Astrocyte (in vitro differentiated cells and primary cell): ENCODE data around the gene IFI30. TPM values are rescaled to one million over a fixed set of nuclear protein-coding genes. Genes with fewer than 3 reads are reported as not detected.
A peak's percentile ranks its signal among the peaks of the same experiment; 100 is the strongest.

Source experiments
- DNase-seq: peaks from one replicate; pipeline ENCODE4 v3.0.0-alpha.2; 2010; ENCODE audit warnings: low read depth
- FAIRE-seq: peaks from 2 replicates; lab custom pipeline; 2011; peaks lifted over from hg19 to GRCh38; lab: Jason Lieb, UNC
- H2AFZ ChIP-seq: 2 replicates; pipeline ENCODE4 v1.6.0; 2012; ENCODE audit warnings: low read depth, low read length, inconsistent platforms
- H3K27ac ChIP-seq: 2 replicates; pipeline ENCODE4 v1.5.1; 2011; ENCODE audit warnings: low read depth, low read length, inconsistent platforms
- H3K27me3 ChIP-seq: 2 replicates; pipeline ENCODE4 v1.6.0; 2011; ENCODE audit warnings: low read length, inconsistent platforms; ENCODE audit not compliant: insufficient read depth
- H3K36me3 ChIP-seq: 2 replicates; pipeline ENCODE4 v1.5.1; 2011; ENCODE audit warnings: low read length, inconsistent platforms; ENCODE audit not compliant: insufficient read depth
- H3K4me1 ChIP-seq: 2 replicates; pipeline ENCODE4 v1.5.1; 2011; ENCODE audit warnings: low read length, inconsistent platforms; ENCODE audit not compliant: insufficient read depth
- H3K4me2 ChIP-seq: 2 replicates; pipeline ENCODE4 v1.6.0; 2012; ENCODE audit warnings: low read length, inconsistent platforms
- H3K4me3 ChIP-seq: 2 replicates; pipeline ENCODE4 v1.5.1; 2011; ENCODE audit warnings: low read depth, mild to moderate bottlenecking, low read length, inconsistent platforms; ENCODE audit not compliant: insufficient read depth
- H3K79me2 ChIP-seq: 2 replicates; pipeline ENCODE4 v1.6.0; 2012; ENCODE audit warnings: mild to moderate bottlenecking, low read length, inconsistent platforms; ENCODE audit not compliant: insufficient read depth
- H3K9ac ChIP-seq: 2 replicates; pipeline ENCODE4 v1.6.0; 2012; ENCODE audit warnings: mild to moderate bottlenecking, low read length, inconsistent platforms
- H3K9me3 ChIP-seq: 2 replicates; pipeline ENCODE4 v1.5.1; 2012; ENCODE audit warnings: low read depth, mild to moderate bottlenecking, low read length, inconsistent platforms; ENCODE audit not compliant: insufficient read depth
- H4K20me1 ChIP-seq: 2 replicates; pipeline ENCODE4 v1.6.0; 2012; ENCODE audit warnings: low read length, inconsistent platforms; ENCODE audit not compliant: insufficient read depth
- H3K27ac Mint-ChIP-seq: one replicate; pipeline ENCODE4 v1.8.0; 2021; ENCODE audit warnings: mild to moderate bottlenecking, mixed read lengths; ENCODE audit not compliant: unreplicated experiment
- H3K27me3 Mint-ChIP-seq: one replicate; pipeline ENCODE4 v1.8.0; 2021; ENCODE audit warnings: low read depth, mixed read lengths; ENCODE audit not compliant: unreplicated experiment
- H3K36me3 Mint-ChIP-seq: one replicate; pipeline ENCODE4 v1.8.0; 2021; ENCODE audit warnings: low read depth, mixed read lengths; ENCODE audit not compliant: unreplicated experiment
- H3K4me1 Mint-ChIP-seq: one replicate; pipeline ENCODE4 v1.8.0; 2021; ENCODE audit warnings: low read depth, mixed read lengths; ENCODE audit not compliant: unreplicated experiment
- H3K4me3 Mint-ChIP-seq: one replicate; pipeline ENCODE4 v1.8.0; 2021; ENCODE audit warnings: mild to moderate bottlenecking, moderate library complexity, mixed read lengths; ENCODE audit not compliant: unreplicated experiment
- H3K9me3 Mint-ChIP-seq: one replicate; pipeline ENCODE4 v1.8.0; 2021; ENCODE audit warnings: mild to moderate bottlenecking, mixed read lengths; ENCODE audit not compliant: unreplicated experiment
- EZH2 ChIP-seq: IDR thresholded peaks from 2 replicates; pipeline ENCODE4 v1.6.1; 2012; ENCODE audit warnings: mild to moderate bottlenecking, low read length, inconsistent platforms; ENCODE audit not compliant: insufficient read depth
- total RNA-seq: library from RNA; stranded (reverse); gene quantifications from 2 replicates; pipeline ENCODE4 v1.2.1, GENCODE V29; 2021
- TF ChIP-seq, protein P1 (sequence below): IDR thresholded peaks from 2 replicates; pipeline ENCODE4 v1.5.1; 2011; ENCODE audit warnings: low read depth, mild to moderate bottlenecking, inconsistent platforms, low read length, moderate library complexity; ENCODE audit not compliant: insufficient read depth

IFI30 gene
- total RNA-seq, 1 donor from 2014 or later = 2.3 TPM

DNA sequence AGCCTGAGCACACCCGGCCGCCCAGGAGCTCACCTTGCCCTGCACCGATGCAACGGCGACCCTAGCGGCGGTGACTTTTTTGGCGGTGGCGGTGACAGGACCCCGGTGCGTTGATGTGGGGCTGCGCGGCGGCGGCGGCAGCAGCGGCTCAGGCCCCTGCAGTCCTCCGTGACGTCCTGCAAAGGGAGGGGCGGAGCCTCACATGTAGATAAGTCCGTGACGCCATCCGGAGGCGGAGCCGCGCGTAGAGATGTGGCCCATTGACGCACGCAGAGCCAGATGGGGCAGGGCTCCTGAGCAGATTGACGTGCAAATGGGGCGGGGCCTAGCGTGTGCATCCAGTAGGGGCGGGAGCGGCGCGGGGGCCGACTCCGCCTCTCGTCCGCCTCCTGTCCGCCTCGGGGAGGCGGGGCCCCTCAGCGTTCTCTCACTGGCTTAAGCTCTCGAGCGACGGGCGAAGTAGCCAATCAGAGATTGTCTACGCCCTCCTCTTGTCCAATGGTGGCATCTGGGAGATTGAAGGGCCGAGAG lies 30.3 kb downstream of the IFI30 start, which contains the start of gene RAB3A:
TSS of gene RAB3A (minus strand) at position 180 of the 531 bp plus-strand sequence. CDS start 1,302 bp downstream, outside the sequence.
- peaks cover 14% of the 10 kb centered on the region for H3K36me3 Mint-ChIP-seq
- TF ChIP-seq EZH2 = no peak
- TF ChIP-seq, protein P1, sequence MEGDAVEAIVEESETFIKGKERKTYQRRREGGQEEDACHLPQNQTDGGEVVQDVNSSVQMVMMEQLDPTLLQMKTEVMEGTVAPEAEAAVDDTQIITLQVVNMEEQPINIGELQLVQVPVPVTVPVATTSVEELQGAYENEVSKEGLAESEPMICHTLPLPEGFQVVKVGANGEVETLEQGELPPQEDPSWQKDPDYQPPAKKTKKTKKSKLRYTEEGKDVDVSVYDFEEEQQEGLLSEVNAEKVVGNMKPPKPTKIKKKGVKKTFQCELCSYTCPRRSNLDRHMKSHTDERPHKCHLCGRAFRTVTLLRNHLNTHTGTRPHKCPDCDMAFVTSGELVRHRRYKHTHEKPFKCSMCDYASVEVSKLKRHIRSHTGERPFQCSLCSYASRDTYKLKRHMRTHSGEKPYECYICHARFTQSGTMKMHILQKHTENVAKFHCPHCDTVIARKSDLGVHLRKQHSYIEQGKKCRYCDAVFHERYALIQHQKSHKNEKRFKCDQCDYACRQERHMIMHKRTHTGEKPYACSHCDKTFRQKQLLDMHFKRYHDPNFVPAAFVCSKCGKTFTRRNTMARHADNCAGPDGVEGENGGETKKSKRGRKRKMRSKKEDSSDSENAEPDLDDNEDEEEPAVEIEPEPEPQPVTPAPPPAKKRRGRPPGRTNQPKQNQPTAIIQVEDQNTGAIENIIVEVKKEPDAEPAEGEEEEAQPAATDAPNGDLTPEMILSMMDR = no peak

DNA sequence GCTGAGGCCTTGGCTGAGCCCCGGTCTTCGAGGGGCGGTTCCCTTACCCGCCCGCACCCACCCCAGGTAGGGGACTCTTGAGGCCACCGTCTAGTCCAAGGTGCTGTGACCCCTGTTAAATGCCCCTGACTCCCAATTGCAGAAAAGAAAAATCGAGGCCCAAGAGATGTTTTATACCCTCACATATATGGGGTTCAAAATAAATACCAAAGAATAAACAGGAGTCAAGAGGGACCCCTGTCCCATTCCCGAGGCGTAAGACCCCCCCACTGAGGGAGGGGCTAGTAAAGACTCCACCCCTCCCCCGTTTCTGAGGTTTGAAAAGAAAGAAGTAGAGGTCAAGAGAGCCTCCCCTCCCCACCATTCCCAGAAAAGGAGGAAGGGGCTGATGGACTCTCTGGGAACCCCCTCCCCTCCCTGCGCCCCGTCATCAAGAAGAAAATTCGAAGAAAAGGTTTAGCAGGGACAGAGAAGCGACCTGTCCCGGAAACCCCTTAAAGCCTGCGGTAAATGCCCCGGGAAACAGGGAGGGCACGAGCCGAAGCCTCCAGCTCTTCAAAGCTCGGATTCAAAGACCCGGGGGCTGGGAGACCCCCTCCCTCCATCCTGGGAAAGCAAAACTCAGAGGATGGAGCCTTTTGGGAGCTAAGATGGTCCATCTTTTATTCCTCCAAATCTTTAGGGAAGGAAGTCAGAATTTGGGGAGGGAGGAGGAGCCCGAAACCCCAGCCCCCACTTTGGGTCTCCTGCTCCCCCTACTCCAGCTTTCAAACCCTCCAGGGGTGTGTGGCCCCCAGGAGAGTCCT lies 31.0 kb downstream of the IFI30 start:
- Histone ChIP-seq H3K4me1 (peaks cover 18% of the 10 kb centered on the region), H4K20me1 (peaks cover 11% of the 10 kb centered on the region), H2AFZ (peak overlapping the region; percentile 63), H3K9me3 (no peaks in the 10 kb centered on the region), H3K9ac (peak overlapping the region; percentile 83), H3K36me3 (no peaks in the 10 kb centered on the region), H3K27ac (peak overlapping the region; percentile 86), H3K79me2 (peaks cover 3% of the 10 kb centered on the region), H3K4me2 (peak overlapping the region; percentile 87), H3K4me3 (peak overlapping the region; percentile 55), H3K27me3 (no peaks in the 10 kb centered on the region)
- peak overlapping the region; percentile 91 for H3K27ac Mint-ChIP-seq
- no peak for TF ChIP-seq EZH2
- TF ChIP-seq, protein P1 = no peak
- DNase-seq = no peak
- H3K27me3 Mint-ChIP-seq = peaks cover 2% of the 10 kb centered on the region
- peaks cover 14% of the 10 kb centered on the region for H3K36me3 Mint-ChIP-seq
- peak overlapping the region; percentile 91 for H3K4me3 Mint-ChIP-seq
- peaks cover 2% of the 10 kb centered on the region for H3K9me3 Mint-ChIP-seq
- peaks cover 2% of the 10 kb centered on the region for H3K4me1 Mint-ChIP-seq
- FAIRE-seq = no peak

More for the DNA sequence above, 30.3 kb downstream of the IFI30 start, which contains the start of gene RAB3A:
- peak within 1 kb of the TSS; percentile 99 for H3K4me2 ChIP-seq
- H3K4me1 ChIP-seq = peaks cover 18% of the 10 kb centered on the region
- no peaks in the 10 kb centered on the region for H3K36me3 ChIP-seq
- H3K4me3 ChIP-seq = peak within 1 kb of the TSS; percentile 80
- H3K27ac ChIP-seq = peak within 1 kb of the TSS; percentile 86
- H4K20me1 ChIP-seq = peaks cover 11% of the 10 kb centered on the region
- H3K79me2 ChIP-seq = peaks cover 3% of the 10 kb centered on the region
- H3K9me3 ChIP-seq = no peaks in the 10 kb centered on the region
- DNase-seq (peak; percentile 99), FAIRE-seq (peak; percentile 9)
- Mint-ChIP-seq H3K4me1 (peaks cover 2% of the 10 kb centered on the region), H3K4me3 (peak within 1 kb of the TSS; percentile 95), H3K27ac (peak within 1 kb of the TSS; percentile 91), H3K9me3 (peaks cover 2% of the 10 kb centered on the region), H3K27me3 (peaks cover 2% of the 10 kb centered on the region)
- peak within 1 kb of the TSS; percentile 83 for H3K9ac ChIP-seq
- H3K27me3 ChIP-seq = no peaks in the 10 kb centered on the region
- peak within 1 kb of the TSS; percentile 99 for H2AFZ ChIP-seq
